T-helper 1 cell (primary cell): Measurements from ENCODE around the gene CERS3.
A peak's percentile ranks its signal among the peaks of the same experiment; 100 is the strongest.
"Not testable (repeated sequence)": the region's sequence is repeated elsewhere in the genome, so short reads cannot be mapped to it uniquely, and the experiment has no call there.

Source experiments
- DNase-seq, 5 donors: peaks; one replicate each; pipeline ENCODE4 v3.0.0-alpha.2; 2012 to 2020

CERS3 gene

GRCh38 chr15:100463515-100463914, 65.2 kb downstream of the CERS3 start:
- DNase-seq, result no peak

DNA sequence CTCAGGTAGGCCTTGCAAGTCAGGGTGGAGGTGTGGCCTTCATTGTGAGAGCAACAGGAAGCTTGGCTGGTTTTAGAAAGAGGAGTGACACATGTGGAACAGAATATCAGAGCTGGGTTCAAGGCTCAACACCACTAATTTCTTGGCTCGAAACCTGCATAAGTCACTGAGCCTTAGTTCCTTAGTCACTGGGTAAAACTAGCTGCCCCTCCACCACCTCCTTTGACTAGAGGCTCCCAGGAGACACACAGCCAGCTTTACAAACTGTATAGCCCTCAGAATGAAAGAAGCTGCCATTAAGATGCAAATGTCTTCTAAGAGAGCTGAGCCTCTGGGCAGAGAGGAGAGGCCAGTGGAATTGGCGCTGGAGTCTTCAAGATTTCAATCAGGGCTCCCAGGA, 67.7 kb downstream of the CERS3 start:
- no peak for DNase-seq

- DNase-seq, result no peak
Measured at GRCh38 chr15:100457201-100457600, 71.5 kb downstream of the CERS3 start.

GRCh38 chr15:100454148-100454547, 74.6 kb downstream of the CERS3 start:
- no peak for DNase-seq

DNA sequence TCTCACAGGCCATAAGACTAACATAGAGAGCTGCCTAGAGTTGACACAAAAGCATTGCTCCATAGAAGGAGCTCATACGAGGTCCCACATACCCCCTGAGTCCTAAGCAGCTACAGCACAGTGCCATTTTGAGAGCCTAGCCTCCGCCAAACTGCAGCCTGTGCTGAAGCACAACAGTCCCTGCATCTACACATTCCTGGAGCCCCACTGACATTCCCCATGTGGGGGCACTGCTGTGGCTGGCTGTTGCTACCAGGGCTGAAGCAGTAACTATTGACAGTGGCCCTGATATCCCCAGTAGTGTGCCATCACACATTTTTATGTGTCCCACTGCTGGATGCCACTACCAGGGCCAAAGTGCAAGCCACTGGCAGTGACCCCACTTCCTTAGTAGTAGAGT, 80.3 kb downstream of the CERS3 start:
- no peak for DNase-seq

- not testable (repeated sequence) for DNase-seq
Measured at GRCh38 chr15:100441063-100441462, 87.7 kb downstream of the CERS3 start.

DNA sequence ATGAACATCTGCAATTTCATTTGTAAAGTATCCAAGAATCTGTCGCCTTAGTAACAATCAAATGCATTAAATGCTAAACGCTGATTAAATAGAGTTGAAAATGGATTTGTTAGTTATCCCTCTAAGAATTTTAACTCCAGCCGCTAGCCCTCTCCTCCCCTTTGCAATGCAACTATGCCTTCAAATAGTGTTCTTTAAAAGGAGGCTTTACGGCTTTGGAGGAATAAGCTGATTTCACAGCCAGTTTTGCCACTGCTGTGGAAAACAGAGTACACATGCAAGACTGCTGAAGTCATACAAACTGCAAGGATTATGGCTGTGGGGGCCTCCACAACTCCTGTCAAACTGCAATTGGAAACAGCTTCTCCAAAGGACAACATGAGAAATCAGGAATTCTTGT, 89.2 kb downstream of the CERS3 start:
- DNase-seq, result no peak

GRCh38 chr15:100438570-100438969, 90.2 kb downstream of the CERS3 start:
- DNase-seq, result no peak

DNA sequence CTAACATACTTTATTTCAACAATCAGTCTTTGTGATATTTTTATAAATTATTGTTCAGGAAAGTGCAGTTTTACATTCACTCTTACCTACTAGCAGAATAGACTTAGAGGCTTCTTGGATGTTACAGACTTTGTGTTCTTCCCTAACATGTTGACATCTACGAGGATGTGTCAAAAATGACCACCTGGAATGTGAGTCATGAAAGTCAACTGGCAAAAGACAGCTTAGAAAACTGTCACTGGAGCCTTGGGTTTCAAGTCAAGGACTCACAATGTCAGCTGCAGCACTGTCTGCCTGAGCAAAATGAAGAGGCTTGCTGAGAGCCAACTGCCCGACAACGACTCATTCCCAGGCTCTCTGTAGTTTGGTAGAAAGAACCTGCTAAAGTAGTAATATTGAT, 91.5 kb downstream of the CERS3 start:
- no peak for DNase-seq

GRCh38 chr15:100434561-100434960, 94.2 kb downstream of the CERS3 start:
- no peak for DNase-seq

- no peak for DNase-seq
Measured at GRCh38 chr15:100434038-100434437, 94.7 kb downstream of the CERS3 start.

DNA sequence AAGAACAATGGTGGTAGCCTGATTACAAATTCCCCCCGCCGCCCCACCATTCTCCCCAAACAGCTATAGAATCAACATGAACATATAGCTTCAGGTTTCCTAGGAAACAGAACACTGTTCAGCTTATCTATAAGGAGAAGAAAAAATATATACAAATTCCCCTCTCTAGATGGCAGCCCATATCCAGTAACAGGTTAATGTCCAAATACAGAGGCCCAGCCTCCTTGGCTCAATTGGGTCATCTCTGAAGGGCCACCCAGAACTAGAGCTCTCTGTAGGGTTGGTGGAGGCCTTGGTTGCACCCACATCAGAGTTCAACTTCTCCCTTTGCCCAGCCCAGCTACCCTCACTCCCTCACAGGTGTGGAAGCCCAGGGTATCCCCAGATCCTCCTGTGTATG, 95.4 kb downstream of the CERS3 start:
- DNase-seq, result no peak

DNA sequence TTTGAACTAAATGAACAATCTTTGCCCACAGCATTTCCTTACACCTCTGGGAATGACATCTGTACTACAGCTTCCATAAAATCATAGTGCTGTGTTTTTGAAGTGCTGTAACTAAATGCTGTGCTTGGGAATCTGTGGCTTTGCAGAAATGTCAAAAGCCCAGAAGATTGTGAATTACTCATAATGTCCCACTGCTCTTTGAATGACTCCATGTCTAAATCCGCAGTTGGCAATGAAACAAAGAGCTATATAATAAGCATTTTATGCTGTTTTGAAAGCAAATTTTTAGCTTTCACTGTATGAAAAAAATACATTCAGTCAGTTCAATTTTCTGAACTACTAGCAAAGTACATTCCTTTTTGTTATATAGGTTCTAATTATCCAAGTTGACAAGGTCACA, 98.3 kb downstream of the CERS3 start:
- DNase-seq, result no peak

GRCh38 chr15:100429116-100429728, 99.5 kb downstream of the CERS3 start:
- DNase-seq, result no peak

GRCh38 chr15:100426937-100427336, 101.8 kb downstream of the CERS3 start:
- no peak for DNase-seq

DNA sequence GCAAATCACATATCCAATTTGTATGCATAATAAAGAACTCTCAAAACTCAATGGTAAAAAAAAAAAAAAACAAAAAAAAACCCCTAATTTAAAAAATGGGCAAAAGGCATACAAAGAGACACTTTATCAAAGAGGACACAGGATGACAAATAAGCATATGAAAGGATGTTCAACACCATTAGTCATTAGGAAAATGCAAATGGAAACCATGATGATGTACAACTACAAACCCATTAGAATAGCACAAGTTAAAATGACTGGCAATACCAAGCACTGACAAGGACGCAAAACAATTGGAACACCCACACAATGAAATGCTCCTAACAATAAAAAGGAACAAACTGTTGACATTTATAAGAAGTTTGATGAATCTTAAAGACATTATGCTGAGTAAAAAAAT, 123.6 kb downstream of the CERS3 start:
- no peak for DNase-seq

- no peak for DNase-seq
Measured at GRCh38 chr15:100400996-100401395, 127.8 kb downstream of the CERS3 start.

GRCh38 chr15:100394736-100395440, 133.9 kb downstream of the CERS3 start:
- DNase-seq, result no peak

DNA sequence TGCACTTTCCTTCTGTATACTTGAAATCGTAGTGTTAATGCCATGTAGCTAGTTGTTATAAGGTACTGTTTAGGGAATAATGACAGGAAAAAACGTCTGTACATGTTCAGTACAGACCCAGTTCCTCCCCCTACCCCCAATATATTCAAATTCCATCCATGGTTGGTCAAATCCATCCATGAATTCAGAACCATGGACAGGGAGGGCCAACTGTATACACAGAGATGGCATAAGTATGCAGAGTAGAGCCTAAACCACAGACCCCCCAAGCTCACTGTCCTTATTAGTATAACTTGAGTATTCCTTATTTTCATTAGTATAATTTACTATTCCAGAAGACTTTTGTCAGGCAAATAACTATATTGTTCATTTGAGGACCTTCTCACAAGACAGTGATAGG, 135.7 kb downstream of the CERS3 start:
- DNase-seq, result no peak

DNA sequence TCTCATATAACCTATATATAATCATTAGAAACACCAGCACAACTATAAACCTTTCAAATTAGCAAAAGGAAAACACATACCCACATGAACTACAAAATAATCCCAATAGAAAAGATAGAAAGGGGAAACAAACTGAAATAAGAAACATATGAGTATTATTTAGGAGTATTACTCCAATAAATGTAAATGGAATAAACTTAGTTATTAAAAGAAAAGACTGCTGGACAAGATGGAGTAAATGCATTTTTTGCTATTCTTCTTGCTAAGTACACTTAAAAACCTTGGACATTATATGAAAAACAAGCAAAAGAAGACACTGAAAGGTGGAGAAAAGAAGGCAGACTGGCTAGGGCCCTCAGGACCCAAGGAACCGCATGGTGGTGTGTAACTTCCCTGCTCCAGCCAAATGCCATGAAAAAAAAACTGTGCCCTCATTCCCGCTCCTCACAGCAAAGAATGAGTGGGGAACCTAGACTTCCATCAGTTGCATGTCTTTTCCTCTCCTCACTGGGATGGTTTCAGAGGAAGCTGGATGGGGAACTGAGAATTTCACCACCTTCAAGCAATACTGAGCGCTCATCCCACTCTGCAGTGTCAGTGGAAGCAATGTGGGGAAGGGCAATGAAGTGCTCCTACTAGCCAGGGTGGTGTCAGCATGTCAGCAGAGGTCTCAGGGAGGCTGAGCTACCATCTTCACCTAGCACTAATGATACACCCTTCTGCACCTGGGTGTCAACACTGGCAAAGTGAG, 143.3 kb downstream of the CERS3 start:
- no peak for DNase-seq

- DNase-seq, result no peak
Measured at GRCh38 chr15:100384108-100384410, 144.7 kb downstream of the CERS3 start.

DNA sequence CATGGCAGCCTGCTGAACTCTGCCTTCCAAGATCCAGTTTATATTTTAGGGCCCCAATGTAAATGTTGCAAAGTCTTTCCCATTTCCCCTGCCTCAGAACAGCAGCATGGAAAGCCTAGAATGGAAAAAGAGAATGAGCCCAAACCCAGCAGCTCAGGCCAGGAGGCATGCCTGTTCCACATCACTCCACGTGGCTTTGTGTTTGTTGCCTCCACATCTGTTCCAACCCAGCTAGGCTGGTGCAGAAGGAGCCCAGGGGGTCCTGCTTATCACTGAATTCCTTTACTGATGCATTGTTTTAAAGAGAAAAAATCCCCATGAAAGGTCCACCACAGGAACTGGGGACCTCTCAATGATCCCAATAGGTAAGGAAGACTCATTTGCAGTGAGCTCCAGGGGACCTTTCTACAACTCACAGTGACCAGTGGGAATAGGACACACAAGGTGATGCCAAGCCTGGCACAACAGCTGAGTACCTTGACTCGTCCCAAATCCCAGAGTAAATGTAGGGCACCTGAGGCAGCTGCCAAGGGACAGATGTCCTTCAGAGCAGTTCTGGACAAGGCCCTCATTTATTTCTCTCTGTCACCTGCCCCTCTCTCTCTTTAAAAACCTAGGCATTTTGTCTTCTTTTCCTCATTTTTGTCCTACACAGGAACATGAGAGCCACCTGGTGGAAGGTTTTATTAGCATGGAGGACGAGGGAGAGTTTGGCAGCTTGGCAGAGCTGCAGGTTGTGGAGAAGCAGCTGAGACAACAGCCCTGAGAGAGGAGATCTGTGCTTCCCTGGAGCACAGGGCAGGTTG, 145.2 kb downstream of the CERS3 start:
- peak in 2 of 5 donors; percentile 7 to 24 for DNase-seq

DNA sequence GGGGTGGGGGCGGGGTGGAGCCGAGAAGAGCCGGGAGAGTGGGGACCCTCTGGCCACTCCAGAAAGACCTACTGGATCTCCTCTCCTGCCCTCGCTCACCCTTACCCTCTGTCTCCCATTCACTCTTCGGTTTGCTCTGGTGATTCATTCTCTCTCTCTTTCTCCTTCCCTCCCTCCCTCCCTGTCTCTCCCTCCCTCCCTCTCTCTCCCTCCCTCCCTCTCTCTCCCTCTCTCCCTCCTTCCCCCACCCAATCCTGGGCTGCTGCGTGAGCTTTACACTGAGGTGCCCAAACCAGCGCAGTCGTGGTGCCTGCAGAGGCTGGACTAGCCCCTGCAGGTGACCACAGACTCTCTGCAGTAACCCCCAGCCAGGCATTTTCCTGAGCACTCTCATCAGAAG, 154.8 kb downstream of the CERS3 start:
- no peak for DNase-seq
